Measurements from ENCODE around the gene MAPKAP1.

The MAPKAP1 gene

DNA sequence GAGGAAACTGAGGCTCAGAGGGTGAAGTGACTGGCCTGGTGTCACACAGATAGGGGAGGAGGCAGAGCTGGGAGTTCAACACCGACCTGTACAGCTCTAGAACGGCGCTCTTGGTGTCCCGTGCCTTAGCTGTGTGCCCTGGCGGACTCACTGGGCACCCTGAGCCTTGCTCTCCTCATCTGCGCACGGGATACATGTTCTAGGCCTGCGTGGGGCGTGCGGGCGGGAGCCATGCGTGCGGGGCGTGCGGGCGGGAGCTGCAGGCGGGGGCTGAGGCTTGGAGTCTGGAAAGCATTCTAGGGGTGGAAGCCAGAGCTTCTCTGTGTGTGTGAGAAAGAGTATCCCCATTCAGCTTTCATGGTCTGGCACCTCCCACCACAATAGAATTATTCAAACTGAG, 280.1 kb downstream of the MAPKAP1 start:
- no peak for DNase-seq (ENCODE audit: insufficient read length, low spot score)
- FAIRE-seq: no peak

DNA sequence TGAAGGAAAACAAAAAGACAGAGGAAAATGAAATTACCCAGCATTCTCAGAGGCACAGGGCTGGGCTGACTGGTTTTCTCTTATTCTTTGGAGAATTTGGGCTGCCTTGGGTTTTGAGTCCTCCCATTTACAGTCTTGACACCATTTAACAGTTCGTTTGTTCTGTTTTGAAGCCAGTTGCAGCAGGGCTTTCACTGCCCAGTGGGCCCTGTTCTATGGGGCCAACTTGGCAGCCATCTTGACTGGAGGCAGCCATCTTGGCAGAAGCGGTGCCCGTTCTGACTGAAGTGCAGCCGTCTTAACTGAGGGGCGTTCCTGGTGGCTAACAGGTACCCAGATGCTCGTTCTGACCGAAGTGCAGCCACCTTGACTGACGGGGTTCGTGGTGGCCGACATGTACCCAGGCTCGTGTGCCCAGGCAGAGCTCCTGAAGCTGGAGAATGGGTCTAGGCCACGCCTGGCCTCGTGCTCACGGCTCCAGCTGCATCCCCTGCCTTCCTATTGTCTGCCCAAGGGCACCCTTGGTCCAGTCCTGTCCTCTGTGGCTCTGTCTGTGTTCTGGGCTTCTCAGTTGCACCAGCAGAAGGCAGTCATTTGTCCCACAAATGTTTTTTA, 281.0 kb downstream of the MAPKAP1 start:
- no peak for DNase-seq (ENCODE audit: insufficient read length, low spot score)
- FAIRE-seq: no peak

DNA sequence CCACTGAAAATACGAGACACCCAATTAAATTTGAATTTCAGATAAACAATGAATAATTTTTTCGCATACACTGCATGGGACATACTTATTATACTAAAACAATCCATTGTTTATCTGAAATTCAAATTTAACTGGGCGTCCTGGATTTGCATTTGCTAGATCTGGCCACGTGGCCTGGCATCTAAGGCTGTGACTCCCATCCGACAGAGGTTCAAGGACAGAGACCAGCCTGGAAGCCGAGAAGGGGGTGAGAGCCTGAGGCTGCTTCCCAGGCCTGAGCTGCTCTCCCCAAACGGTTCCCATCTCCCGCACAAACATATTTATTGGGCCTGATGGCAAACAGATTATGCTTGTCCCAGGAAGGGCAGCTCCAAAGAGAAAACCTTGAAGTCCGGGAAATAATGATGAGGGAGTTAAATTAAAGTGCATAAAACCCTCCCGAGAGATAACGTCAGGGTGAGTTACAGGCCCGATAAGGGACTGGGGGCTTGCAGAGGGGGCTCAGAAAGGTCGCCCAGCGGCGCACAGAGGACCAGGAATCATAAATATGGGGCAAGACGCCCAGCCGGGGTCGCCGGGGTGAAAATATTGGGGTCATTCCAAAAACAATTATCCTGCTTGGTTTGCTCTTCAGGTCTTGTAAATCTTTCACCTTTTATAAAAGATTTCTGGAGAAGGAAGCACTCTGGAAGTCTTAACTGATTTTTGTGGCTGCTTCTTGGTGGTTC, 281.7 kb downstream of the MAPKAP1 start:
- DNase-seq (ENCODE audit: insufficient read length, low spot score) (no peak), FAIRE-seq (no peak)

DNA sequence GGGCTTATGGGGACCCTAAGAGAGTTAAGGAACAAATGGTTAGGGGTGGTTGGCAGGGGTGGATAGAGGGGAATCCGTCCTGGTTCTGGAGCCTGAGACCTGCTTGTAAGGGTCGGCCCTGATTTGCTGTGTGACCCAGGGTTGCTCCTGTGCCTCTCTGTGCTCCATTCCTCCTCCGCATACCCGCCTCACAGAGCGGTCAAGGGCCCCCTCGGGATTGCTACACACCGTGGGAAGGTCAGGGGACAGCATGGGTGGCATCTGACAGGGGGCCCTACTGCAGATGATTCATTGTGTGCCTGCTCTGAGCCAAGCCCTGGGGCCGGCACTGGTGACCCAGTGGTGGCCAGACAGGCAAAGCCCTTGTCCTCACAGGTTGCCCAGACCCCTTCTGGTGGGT, 283.0 kb downstream of the MAPKAP1 start:
- no peak for FAIRE-seq
- no peak for DNase-seq (ENCODE audit: insufficient read length, low spot score)

DNA sequence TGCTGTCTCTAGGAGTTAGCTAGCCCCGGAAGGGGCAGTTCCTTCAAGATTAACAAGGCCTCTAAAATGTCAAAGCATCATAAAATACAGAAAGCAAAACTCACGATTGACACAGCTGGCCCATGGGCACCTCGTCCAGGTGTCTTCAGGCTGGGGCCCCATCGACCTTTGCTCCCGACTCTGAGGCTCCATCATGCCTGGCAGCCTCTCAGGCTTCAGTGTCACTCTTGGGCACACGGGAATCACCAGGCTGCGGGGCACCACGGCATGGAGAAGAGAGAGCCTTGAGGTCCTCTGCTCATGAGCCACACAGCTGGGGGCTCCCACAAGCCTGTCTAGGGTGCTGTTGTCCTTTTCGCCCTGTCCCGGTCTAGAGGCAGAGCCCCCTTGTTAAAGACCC, 284.2 kb downstream of the MAPKAP1 start:
- DNase-seq (ENCODE audit: insufficient read length, low spot score): no peak
- no peak for FAIRE-seq

DNA sequence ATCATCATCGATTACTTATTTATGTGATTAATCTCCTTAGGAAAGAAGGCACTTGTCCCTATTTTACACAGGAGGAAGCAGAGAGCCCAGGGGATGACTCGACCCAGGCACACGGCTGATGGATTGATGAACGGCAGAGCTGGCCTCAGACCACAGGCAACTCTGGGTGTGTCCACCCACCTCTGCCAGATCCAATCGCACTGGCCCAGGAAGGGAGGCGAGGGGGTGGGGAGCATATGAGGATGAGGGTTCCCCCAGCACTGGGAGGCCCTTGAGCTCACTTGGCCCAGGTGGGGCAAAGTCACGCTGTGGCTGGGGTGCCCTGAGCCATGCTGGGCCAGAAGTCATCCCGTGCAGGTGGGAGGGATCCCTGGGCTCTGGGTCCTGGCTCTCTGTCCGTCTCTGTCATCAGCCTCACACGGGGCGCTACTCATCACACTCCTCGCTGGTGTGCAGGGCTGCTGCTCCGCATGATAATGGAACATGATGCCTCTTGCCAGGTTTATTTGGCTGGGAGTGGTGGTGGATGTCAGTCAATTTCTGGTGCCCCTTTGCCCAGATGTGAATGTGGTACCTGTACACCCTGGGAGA, 285.3 kb downstream of the MAPKAP1 start:
- DNase-seq (ENCODE audit: insufficient read length, low spot score) (no peak), FAIRE-seq (no peak)

DNA sequence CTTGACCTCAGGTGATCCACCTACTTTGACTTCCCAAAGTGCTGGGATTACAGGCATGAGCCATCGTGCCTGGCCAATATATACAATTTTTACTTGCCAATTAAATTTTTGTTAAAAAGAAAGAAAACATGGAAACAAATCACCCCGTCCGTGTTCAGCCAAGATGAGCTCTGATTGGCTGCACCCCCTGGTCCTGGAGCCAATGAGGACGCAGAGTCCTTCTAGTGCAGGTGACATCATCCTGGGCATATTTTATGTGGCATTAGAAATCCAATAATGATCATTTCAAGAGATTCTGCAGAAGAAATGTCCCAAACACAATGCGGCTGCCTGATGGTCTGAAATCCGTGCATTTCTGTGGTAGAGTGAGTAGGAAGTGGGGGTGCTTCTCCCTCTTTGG, 285.8 kb downstream of the MAPKAP1 start:
- no peak for DNase-seq (ENCODE audit: insufficient read length, low spot score)
- no peak for FAIRE-seq

DNA sequence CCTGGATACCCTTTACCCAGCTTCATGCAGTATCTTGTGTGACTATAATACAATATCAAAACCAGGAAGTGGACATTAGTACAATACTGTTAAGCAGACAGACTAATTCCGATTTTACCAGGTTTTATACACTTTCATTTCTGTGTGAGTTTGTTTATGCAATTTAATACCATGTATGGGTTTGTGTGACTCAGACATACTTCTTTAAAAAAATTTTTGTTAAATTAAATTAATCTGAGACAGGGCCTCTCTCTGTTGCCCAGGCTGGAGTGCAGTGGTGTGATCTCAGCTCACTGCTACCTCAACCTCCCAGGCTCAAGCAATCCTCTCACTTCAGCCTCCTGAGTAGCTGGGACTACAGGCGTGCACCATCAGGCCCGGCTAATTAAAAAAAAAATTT, 288.6 kb downstream of the MAPKAP1 start:
- no peak for FAIRE-seq
- DNase-seq (ENCODE audit: insufficient read length, low spot score): no peak

DNA sequence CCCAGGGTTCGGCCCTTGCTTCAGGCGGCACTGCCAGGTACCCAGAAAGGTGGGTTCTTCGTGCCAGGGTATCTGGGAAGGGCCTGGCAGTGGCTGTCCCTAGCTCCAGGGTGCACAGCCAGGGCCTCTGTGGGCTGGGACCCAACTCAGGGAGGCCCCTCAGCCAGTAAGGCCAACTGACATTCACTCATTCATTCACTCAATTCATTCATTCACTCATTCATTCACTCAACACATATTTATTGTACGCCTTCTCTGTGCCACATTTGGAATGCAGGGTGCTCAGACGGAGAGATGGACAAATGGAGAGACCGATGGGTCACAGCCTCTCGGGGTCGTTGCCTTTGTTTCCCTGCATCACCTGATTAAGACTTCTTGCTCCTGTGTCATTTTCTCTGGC, 290.5 kb downstream of the MAPKAP1 start:
- DNase-seq (ENCODE audit: insufficient read length, low spot score) (no peak), FAIRE-seq (no peak)

DNA sequence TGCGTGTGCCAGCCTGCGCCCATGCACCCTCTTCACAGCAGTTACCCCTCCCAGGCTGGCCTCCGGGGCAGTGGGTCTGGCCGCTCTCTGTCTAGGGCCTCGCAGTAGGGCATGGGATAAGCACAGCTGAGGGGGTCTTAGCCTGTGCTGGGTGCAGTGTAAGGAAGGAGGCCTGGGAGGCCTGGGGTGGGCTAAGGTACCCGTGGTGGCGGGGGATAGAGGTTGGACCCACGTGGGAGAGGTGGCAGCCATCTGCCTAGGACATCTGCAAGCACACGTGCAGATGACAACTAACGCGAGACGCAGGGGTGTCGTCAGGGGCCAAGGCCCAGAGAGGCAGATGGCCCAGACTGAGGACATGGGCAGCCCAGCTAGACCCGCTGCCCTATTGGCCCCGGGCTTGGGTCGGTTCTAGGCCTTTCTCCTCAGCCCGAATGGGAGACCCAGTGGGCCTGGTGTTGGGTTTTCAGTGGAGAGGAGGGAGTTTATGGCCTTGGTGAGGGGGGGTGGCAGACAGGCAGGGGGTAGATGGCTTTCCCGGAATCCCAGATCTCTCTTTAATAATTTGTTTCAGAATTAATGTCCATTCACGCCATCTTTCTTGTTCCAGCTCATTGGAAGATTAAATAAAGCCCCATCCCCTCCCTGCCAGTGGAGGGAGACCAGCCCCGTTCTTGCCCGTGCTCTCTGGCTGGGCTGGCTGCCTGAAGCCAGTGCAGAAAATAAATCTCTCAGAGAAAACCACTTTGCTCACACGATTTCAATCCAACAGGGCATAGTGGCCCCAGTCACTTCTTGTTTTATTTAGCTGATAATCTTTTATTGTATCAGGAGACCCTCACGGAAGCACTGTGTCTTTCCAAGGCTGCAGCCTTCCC, 291.2 kb downstream of the MAPKAP1 start:
- DNase-seq (ENCODE audit: insufficient read length, low spot score): no peak
- no peak for FAIRE-seq

DNA sequence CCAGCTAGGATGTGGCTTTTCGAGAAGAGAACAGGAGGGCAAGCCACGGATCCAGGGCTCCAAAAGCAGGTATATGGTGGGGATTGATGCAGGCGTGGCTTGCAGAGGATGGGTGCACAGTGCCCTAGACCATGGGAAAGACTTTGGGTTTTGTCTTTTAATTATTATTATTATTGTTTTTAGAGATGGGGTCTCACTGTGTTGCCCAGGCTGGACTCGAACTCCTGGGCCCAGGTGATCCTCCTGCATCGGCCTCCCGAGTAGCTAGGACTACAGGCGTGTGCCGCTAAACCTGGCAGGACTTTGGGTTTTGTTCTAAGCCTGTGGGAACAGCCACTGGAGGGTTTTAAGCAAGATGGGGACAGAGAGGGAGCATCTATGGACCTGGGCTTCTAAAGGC, 293.4 kb downstream of the MAPKAP1 start:
- DNase-seq (ENCODE audit: insufficient read length, low spot score) (no peak), FAIRE-seq (no peak)

DNA sequence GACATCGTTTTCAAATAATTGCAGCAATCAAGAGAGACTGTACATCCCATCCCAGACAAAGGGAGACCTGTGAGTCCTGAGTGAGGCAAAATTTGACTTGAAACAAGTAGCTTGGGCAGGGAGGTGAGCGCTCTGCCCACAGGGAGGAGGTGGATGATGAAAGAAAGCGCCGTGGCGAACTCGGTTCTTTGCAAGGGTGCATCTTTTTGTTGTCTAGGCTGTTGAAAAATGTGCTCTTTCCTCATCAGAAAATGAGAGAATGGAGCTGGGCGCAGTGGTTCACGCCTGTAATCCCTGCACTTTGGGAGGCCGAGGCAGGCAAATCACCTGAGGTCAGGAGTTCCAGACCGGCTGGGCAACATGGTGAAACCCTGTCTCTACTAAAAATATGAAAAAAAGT, 294.8 kb downstream of the MAPKAP1 start:
- FAIRE-seq: no peak
- DNase-seq (ENCODE audit: insufficient read length, low spot score): no peak

DNA sequence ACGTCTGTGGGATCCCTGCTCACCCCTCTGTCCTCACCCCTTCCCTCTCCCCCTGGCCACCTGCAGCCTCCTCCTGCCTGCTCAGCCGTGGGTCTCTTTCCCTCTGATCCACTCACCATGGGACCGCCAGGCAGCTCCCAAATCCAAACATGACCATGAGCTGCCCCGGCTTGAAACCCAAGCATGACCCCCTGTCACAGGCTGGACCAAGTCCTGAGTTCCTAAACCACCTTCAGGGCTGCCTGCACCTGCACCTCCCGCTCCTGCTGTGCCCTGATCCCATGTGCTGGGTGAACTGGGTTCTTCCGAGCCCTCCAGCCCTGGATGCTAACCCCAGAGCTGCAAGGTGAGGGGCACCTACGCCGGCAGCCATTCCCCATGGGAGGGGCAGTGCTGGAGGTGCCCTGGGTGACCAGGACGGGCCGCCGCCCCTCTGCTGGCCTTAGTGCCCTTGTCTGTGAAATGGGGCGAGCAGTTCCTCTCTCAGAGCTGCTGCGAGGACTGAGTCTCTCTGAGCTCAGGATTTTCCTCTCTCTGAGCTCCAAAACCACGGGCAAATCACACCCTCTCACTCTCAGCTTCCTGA, 295.7 kb downstream of the MAPKAP1 start:
- FAIRE-seq (no peak), DNase-seq (ENCODE audit: insufficient read length, low spot score) (no peak)

DNA sequence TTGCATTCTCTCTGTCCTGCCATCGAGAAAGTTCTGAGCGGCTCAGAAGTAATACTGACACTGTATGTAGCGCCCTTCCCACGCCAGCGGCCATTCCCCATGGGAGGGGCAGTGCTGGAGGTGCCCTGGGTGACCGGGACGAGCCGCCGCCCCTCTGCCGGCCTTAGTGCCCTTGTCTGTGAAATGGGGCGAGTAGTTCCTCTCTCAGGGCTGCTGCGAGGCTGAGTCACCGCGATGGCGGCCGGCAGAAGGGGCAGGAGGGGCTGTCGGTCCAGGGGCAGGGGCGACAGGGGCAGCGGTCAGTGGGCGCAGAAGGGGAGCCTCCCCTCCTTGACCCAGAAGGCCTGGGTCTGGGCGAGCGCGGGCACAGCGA, 296.5 kb downstream of the MAPKAP1 start:
- no peak for FAIRE-seq

DNA sequence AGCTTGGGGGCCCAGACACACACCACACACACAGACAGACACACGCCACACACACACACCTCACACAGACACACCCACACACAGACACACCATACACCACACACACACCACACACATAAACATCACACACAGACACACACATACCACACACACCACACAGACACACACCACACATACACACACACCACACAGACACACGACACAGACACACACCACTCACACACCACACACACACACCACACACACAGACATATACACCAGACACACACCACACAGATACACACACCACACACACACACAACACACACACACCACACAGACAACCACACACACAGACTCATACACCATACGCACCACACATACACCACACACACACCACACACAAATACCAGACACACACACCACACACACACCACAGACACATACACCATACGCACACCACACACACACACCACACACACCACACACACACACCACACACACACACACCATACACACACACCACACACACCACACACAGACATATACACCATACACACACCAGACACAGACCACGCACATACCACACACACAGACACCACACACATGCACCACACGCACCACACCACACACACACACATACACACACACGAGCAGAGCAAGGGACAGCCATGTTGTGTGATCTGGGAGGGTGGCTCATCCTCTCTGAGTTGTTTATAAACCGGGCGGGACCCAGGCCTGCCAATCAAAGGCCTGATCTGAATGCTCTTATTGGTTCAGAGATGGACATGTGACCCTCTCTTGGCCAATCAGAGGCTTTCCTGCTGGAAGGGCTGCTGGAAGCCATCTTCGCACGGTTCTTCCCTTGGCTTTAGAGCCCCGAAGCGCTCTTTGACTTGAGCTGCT, 297.1 kb downstream of the MAPKAP1 start:
- DNase-seq (ENCODE audit: insufficient read length, low spot score) (peak; percentile 41), FAIRE-seq (peak; percentile 97)

More for the DNA sequence above, 296.5 kb downstream of the MAPKAP1 start:
- DNase-seq (ENCODE audit: insufficient read length, low spot score): no peak

DNA sequence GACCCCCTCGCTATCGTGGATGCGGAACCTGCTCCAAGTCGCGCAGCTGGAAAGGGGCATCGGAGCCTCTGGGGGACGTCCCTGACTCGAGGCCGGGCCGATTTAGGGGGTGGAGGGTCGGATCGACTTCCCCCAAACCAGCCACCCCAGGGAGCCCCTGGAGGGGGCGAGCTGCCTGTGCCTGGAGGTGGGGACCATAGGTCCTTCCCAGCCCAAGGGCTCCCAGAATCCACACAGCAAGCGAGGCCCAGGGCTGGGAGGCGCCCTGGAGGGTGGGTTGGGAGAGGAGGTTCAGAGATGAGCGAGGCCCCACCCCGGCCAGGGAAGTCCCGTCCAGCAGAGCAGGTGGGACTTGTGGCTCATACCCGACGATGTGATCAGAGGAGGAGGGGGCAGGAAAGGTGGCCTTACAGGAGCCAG, 297.8 kb downstream of the MAPKAP1 start:
- FAIRE-seq: no peak

DNA sequence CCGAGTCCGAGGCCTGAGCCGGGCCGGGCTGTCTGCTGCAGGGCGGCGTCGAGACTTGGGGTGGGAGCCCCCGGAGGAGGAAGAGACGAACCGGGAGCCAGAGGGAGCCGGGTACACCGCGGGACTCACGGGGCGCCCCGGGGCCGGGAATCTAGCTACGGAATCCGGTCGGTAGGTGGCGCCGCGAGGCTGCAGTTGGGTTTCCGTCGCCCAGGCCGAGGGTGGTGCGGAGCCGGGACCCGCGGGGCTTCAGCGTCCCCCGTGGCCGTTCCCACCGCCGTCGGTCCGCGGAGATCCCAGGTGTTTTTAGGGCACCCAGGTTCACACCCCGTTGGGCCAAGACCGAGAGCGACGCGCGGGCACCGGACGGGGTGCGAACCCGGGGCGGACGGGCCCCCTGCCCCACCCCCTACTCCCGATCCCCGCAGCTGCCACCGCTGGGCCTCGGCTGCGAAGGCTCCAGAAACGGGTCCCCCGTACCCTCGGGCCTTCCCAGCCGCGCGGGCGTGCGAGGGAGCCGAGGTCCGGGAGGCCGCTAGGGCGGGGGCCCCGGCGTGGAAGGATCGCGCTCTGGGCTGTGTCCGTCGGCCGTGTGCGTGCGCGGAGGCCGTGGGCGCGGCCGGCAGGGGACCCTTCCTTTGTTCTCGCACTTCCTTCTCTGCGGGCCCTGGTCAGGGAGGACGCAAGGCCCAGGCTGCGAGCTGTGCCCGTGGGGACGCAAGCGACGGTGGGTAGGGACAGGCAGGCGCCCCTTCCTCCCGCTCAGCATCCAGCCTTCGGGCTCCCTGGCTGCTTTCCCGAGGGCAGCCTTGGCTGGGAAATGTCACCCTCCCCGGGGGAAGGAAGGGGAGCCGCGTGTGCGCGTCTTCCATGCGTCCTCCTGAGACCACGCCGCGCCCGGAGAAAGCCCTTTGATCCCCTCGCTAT, 298.8 kb downstream of the MAPKAP1 start:
- peak; percentile 86 for DNase-seq (ENCODE audit: insufficient read length, low spot score)
- no peak for FAIRE-seq

More for the DNA sequence above, 297.8 kb downstream of the MAPKAP1 start:
- DNase-seq (ENCODE audit: insufficient read length, low spot score): no peak

DNA sequence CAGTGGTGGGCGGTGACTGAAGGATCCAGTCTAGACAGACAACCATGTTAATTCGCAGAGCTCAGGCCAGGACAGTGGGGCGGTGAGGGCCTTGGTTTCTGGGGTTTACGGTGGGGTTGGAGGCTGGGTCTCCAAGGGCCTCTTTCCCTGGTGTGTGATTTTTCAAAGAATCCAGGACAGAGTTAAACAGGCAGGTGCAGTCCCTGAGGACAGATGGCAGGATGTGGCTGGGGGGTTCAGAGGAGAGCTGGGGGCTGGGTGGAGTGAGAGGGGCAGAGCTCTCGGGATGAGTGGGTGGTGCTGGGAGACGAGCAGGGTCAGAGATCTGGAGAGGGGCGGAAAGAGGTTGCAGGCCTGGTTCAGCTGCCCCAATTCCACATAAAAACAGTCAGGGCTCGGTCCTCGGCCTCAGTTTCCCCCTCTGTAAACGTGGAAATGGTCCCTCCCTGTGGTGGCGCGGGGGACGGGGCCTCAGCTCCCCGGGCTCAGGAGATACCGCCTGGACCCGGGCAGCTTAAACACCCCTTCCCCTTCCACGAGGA, 299.5 kb downstream of the MAPKAP1 start:
- DNase-seq (ENCODE audit: insufficient read length, low spot score) (no peak), FAIRE-seq (no peak)

DNA sequence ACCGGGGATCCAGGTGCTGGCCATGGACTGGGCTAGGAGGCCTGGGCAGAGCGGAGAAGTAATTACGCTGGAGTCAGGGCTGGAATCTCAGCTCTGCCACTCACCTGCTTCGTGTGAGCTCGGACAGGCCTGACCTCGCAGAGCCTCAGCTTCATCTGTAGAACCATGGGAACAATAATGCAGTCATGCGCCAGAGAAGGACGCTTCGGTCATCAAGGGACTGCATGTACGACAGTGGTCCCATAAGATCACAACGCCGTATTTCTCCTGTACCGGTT, 300.3 kb downstream of the MAPKAP1 start:
- no peak for FAIRE-seq
- DNase-seq (ENCODE audit: insufficient read length, low spot score): no peak

All from HTR-8/SVneo (cell line).